Hepatocyte (in vitro differentiated cells): ENCODE measurements around the gene MRPL1. TPM values are rescaled to one million over a fixed set of nuclear protein-coding genes. Genes with fewer than 3 reads are reported as not detected.

Source experiments
- DNase-seq: peaks from one replicate; pipeline ENCODE4 v3.0.0-alpha.2; 2016; ENCODE audit warnings: low spot score
- H2AFZ ChIP-seq: fragments of 200-600 bp; sonication (generic); 2 replicates; pipeline ENCODE4 v1.6.0; 2016; ENCODE audit warnings: antibody characterized with exemption, mild to moderate bottlenecking
- H3K27ac ChIP-seq: fragments of 200-600 bp; sonication (generic); 2 replicates; pipeline ENCODE4 v1.5.1; 2016; ENCODE audit warnings: mild to moderate bottlenecking
- H3K27me3 ChIP-seq: fragments of 200-600 bp; sonication (generic); 2 replicates; pipeline ENCODE4 v1.6.1; 2016
- H3K36me3 ChIP-seq: fragments of 200-600 bp; sonication (generic); replicated peaks from 2 replicates; pipeline ENCODE4 v1.5.1; 2016; ENCODE audit warnings: low read depth; ENCODE audit not compliant: insufficient read depth
- H3K4me1 ChIP-seq: fragments of 200-600 bp; sonication (generic); 2 replicates; pipeline ENCODE4 v1.5.1; 2016; ENCODE audit warnings: mild to moderate bottlenecking, moderate library complexity; ENCODE audit not compliant: insufficient read depth
- H3K4me2 ChIP-seq: fragments of 200-600 bp; sonication (generic); 2 replicates; pipeline ENCODE4 v1.6.0; 2016
- H3K4me3 ChIP-seq: fragments of 200-600 bp; sonication (generic); 2 replicates; pipeline ENCODE4 v1.5.1; 2016; ENCODE audit warnings: mild to moderate bottlenecking
- H3K79me2 ChIP-seq: fragments of 200-600 bp; sonication (generic); 2 replicates; pipeline ENCODE4 v1.6.0; 2017; ENCODE audit warnings: mild to moderate bottlenecking
- H3K9me2 ChIP-seq: fragments of 200-600 bp; sonication (generic); replicated peaks from 2 replicates; pipeline ENCODE4 v1.6.0; 2017; ENCODE audit warnings: mild to moderate bottlenecking; ENCODE audit not compliant: insufficient read depth
- H3K9me3 ChIP-seq: fragments of 200-600 bp; sonication (generic); 2 replicates; pipeline ENCODE4 v1.5.1; 2016; ENCODE audit warnings: low read depth, mild to moderate bottlenecking
- H4K20me1 ChIP-seq: fragments of 200-600 bp; sonication (generic); 2 replicates; pipeline ENCODE4 v1.6.0; 2016; ENCODE audit warnings: mild to moderate bottlenecking; ENCODE audit not compliant: insufficient read depth, poor library complexity, severe bottlenecking
- EZH2 ChIP-seq: fragments of 200-600 bp; sonication (generic); IDR thresholded peaks from 2 replicates; pipeline ENCODE4 v1.6.1; 2016; ENCODE audit warnings: antibody characterized with exemption, mild to moderate bottlenecking, borderline replicate concordance
- EZH2phosphoT487 ChIP-seq: fragments of 200-600 bp; sonication (generic); IDR thresholded peaks from one replicate; pipeline ENCODE4 v1.6.1; 2018; ENCODE audit warnings: antibody characterized with exemption, mild to moderate bottlenecking, low read depth, moderate library complexity; ENCODE audit not compliant: unreplicated experiment, severe bottlenecking
- WGBS: methylation state at CpG from one replicate; pipeline ENCODE4 v1.1.6; 2016; ENCODE audit warnings: low lambda C conversion rate; ENCODE audit errors: missing lambda C conversion rate; 5-methylcytosine and 5-hydroxymethylcytosine counted together
- polyA plus RNA-seq: library from polyadenylated mRNA; unstranded; fragments of >200 nt; fragmentation: Nextera tagmentation; extraction: Ambion mirVana; gene quantifications from 2 replicates; pipeline ENCODE4 v1.2.1, GENCODE V29; 2016
- total RNA-seq: library from RNA; depleted of rRNA; stranded (reverse); fragments of >200 nt; gene quantifications from 2 replicates; pipeline ENCODE4 v1.2.3, GENCODE V29; 2014
- TF ChIP-seq, protein P1 (sequence below): fragments of 200-600 bp; sonication (generic); IDR thresholded peaks from 2 replicates; pipeline ENCODE4 v1.5.1; 2016; ENCODE audit warnings: antibody characterized with exemption, mild to moderate bottlenecking; ENCODE audit not compliant: poor library complexity

Gene MRPL1
- total and polyA plus RNA-seq, 2 experiments from 2014 or later = 19.6 to 27.2 TPM

DNA sequence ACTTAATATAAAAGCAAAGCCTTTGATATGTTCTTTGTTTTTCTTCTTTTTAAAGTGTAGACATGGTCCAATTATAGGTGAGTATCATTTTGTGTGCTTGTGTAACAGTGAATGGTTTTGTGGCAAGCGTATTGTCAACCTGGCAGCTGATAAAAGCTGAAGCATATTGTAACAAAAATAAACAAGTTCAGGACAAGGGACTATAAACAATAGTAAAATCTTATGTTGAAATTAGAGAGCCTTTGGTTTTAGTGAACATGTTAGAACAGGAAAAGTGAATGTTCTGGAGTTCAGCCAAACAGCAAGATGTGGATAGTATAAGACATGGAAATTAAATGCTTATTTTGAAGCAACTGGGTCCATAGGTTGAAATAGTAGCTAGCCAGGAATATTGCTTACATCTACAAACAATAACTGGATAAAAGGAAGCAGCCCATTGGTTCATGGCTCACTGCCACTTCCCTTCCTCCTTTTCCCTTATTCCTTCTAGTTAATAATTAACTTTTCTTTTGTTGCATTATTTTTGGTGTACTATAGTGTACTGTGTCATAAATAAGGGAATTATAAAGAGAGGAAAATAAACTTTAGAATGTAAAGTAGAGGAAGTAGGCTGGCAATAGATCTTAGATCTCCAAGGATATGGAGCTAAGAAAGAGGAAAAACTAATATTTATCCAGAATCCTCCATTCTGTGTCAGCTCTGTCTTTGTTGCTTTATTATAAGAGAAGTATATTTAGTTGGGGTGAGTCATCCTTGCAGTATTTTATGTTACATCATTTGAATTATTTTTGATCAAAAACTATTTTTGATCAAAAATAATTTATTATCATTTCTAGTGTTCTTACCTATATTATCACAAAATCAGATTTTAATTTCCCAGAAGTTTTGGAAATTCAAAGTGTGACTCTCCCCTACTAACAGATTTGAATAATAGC, 65.6 kb downstream of the MRPL1 start:
- Histone ChIP-seq H4K20me1 (no peaks in the 10 kb centered on the region), H3K4me1 (no peaks in the 10 kb centered on the region), H3K4me2 (no peak overlapping the region), H3K4me3 (no peak overlapping the region), H3K27me3 (no peaks in the 10 kb centered on the region), H3K36me3 (no peaks in the 10 kb centered on the region), H2AFZ (no peak overlapping the region), H3K79me2 (no peaks in the 10 kb centered on the region), H3K27ac (no peak overlapping the region), H3K9me2 (no peaks in the 10 kb centered on the region), H3K9me3 (no peaks in the 10 kb centered on the region)
- TF ChIP-seq EZH2phosphoT487 = peak; percentile 79
- TF ChIP-seq, protein P1, sequence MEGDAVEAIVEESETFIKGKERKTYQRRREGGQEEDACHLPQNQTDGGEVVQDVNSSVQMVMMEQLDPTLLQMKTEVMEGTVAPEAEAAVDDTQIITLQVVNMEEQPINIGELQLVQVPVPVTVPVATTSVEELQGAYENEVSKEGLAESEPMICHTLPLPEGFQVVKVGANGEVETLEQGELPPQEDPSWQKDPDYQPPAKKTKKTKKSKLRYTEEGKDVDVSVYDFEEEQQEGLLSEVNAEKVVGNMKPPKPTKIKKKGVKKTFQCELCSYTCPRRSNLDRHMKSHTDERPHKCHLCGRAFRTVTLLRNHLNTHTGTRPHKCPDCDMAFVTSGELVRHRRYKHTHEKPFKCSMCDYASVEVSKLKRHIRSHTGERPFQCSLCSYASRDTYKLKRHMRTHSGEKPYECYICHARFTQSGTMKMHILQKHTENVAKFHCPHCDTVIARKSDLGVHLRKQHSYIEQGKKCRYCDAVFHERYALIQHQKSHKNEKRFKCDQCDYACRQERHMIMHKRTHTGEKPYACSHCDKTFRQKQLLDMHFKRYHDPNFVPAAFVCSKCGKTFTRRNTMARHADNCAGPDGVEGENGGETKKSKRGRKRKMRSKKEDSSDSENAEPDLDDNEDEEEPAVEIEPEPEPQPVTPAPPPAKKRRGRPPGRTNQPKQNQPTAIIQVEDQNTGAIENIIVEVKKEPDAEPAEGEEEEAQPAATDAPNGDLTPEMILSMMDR = no peak
- peak; percentile 26 for DNase-seq
- 48% methylated on average over 1 of the region's 1 CpG for WGBS

DNA sequence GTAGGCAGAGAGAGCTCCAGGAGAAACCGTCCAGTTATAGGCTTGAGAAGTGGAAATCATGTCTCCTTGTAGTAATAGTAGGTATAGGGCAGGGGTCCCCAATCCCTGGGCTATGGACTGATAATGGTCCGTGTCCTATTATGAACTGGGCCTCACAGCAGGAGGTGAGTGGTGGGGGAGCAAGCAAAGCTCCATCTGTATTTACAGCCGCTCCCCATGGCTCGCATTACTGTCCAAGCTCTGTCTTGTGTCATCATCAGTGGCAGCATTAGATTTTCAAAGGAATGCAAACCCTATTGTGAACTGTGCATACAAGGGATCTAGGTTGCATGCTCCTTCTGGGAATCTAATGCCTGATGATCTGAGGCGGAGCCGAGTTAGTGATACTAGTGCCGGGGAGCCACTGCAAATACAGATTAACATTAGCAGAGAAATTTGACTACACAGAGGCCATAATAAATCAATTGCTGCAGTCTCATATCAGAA, 67.6 kb downstream of the MRPL1 start:
- TF ChIP-seq EZH2phosphoT487 = no peak
- TF ChIP-seq, protein P1 = no peak
- TF ChIP-seq EZH2 = no peak
- H4K20me1 ChIP-seq = no peaks in the 10 kb centered on the region
- no peaks in the 10 kb centered on the region for H3K27me3 ChIP-seq
- H2AFZ ChIP-seq = no peak overlapping the region
- no peak for DNase-seq
- H3K4me3 ChIP-seq = no peak overlapping the region
- H3K79me2 ChIP-seq = no peaks in the 10 kb centered on the region
- no peak overlapping the region for H3K4me2 ChIP-seq
- H3K27ac ChIP-seq = no peak overlapping the region
- no peaks in the 10 kb centered on the region for H3K9me2 ChIP-seq
- no peaks in the 10 kb centered on the region for H3K9me3 ChIP-seq
- WGBS = 80% methylated on average over 7 of the region's 7 CpGs
- no peaks in the 10 kb centered on the region for H3K36me3 ChIP-seq
- no peaks in the 10 kb centered on the region for H3K4me1 ChIP-seq

GRCh38 chr4:77930876-77931275, 68.2 kb downstream of the MRPL1 start:
- no peak overlapping the region for H3K27ac ChIP-seq
- no peak for DNase-seq
- TF ChIP-seq EZH2 (no peak), EZH2phosphoT487 (no peak)
- TF ChIP-seq, protein P1 = no peak
- H3K79me2 ChIP-seq = no peaks in the 10 kb centered on the region
- no peaks in the 10 kb centered on the region for H4K20me1 ChIP-seq
- no peak overlapping the region for H2AFZ ChIP-seq
- H3K9me3 ChIP-seq = no peaks in the 10 kb centered on the region
- no peaks in the 10 kb centered on the region for H3K27me3 ChIP-seq
- 91% methylated on average over 4 of the region's 4 CpGs for WGBS
- no peak overlapping the region for H3K4me2 ChIP-seq
- no peaks in the 10 kb centered on the region for H3K4me1 ChIP-seq
- no peaks in the 10 kb centered on the region for H3K9me2 ChIP-seq
- no peaks in the 10 kb centered on the region for H3K36me3 ChIP-seq
- H3K4me3 ChIP-seq = no peak overlapping the region
